ENCODE data around the gene VWF.

VWF gene

GRCh38 chr12:5973461-5974115, 150.9 kb downstream of the VWF start:
- DNase-seq: no peak

- DNase-seq: no peak
These were observed 152.1 kb downstream of the VWF start for GRCh38 chr12:5972387-5972786.

- no peak for DNase-seq
These were observed 153.1 kb downstream of the VWF start for GRCh38 chr12:5971194-5971850.

GRCh38 chr12:5969974-5970690, 154.3 kb downstream of the VWF start:
- no peak for DNase-seq

- DNase-seq: no peak
These were observed 155.1 kb downstream of the VWF start for GRCh38 chr12:5969156-5969973.

- no peak for DNase-seq
These were observed 156.6 kb downstream of the VWF start for GRCh38 chr12:5967645-5968415.

GRCh38 chr12:5966486-5967095, 157.9 kb downstream of the VWF start:
- DNase-seq: no peak

- peak; percentile 44 to 57 for DNase-seq
These were observed 158.5 kb downstream of the VWF start for GRCh38 chr12:5965950-5966383.

GRCh38 chr12:5964913-5965900, 159.3 kb downstream of the VWF start:
- DNase-seq: no peak

GRCh38 chr12:5963515-5963914, 161.0 kb downstream of the VWF start:
- DNase-seq: no peak

- DNase-seq: no peak
These were observed 163.7 kb downstream of the VWF start for GRCh38 chr12:5960783-5961182.

- DNase-seq: no peak
These were observed 167.5 kb downstream of the VWF start for GRCh38 chr12:5956987-5957386.

GRCh38 chr12:5954661-5955060, 169.8 kb downstream of the VWF start:
- no peak for DNase-seq

- no peak for DNase-seq
These were observed 170.5 kb downstream of the VWF start for GRCh38 chr12:5953835-5954586.

GRCh38 chr12:5952031-5952430, 172.4 kb downstream of the VWF start:
- no peak for DNase-seq

GRCh38 chr12:5948696-5949095, 175.8 kb downstream of the VWF start:
- DNase-seq: no peak

GRCh38 chr12:5947006-5947405, 177.5 kb downstream of the VWF start:
- DNase-seq: no peak

GRCh38 chr12:5946388-5946787, 178.1 kb downstream of the VWF start:
- DNase-seq: no peak

GRCh38 chr12:5945071-5946008, 179.1 kb downstream of the VWF start, which contains the start of gene ANO2:
Gene ANO2, minus strand, starts transcription at chr12:5945259. Its CDS starts 42 bp downstream, at chr12:5945217.
- no peak for DNase-seq
